T-helper 9 cell (primary cell): ENCODE data around the gene MEIOSIN.
A peak's percentile ranks its signal among the peaks of the same experiment; 100 is the strongest.
"Not testable (repeated sequence)": the region's sequence is repeated elsewhere in the genome, so short reads cannot be mapped to it uniquely, and the experiment has no call there.

ENCODE experiments used
- DNase-seq: peaks from one replicate; pipeline ENCODE4 v3.0.0-alpha.2; 2020

The MEIOSIN gene

GRCh38 chr19:45781214-45782161 is 48.2 kb downstream of the MEIOSIN start:
- no peak for DNase-seq

DNA sequence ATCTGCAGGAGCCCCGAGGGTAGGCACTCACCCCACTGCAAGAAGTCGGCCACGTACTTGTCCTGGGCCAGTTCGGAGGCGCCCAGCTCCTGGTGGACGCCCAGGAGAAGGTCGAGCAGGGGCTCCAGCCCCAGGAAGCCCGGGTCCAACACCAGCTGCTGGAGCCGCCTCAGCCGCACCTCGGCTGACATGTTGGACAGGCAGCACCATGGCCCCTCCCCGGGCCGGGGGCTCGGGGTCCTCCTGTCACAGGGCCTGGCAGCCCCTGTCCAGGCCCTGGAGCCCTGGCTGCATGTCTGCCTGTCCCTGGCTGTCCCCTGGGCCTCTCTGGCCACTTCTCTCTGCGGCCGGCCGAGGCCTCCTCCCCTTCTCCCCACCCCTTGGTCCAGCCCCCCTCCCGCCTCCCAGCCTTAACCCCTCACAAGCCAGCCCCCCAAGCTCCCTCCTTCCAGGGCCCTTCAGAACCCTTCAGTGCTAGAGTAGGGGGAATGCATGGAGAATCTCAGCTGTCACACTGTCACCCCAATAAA is 49.0 kb downstream of the MEIOSIN start, which contains the start of gene DMPK:
Gene DMPK, minus strand, starts transcription at position 329 of the 530 bp plus-strand sequence. Its CDS starts 138 bp downstream, at position 191.
- DNase-seq, result no peak

DNA sequence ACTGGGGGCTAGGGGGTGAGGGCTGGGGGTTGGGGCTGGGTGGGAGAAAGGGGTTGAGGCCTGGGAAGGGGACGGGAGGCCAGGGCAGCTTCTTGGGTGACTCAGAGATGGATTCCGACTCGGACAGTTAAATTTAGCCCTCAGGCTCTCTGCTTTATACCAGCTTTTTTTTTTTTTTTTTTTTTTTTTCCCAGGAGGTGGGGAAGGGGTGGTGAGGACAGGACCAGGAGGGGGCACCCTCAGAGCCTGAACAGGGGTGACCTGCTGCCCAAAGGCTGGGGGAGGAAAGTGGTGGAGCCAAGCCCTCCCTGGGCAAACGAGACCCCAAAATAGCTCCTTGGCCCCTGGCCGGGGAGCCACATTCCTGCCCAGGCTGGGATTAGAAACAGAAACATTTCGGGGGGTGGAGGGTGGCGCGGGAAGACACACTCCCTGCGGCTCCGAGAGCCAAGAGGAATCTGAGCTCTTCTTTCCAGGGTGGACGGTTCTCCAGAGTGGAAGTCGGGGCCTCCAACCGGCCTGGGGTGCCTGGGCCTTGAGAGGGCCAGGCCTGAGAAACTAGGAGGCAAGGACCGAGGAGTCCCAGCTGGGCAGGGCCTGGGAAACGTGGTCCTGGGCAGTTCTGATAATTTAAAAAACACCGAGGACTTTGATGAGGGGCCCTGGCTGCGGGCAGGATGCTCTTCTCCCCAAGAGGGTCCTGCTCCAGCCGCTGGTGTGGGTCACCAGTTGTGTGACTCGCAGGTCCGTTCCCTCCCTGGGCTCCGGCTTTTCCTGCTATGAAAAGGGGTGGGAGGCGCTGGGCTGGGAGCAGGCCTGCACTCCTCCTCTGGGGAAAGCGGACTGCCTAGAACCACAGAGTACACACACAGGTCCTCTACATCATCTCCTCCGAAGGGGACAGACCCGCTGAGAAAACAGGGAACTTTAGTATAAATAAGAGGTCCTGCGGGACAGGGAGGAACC is 49.9 kb downstream of the MEIOSIN start:
- no peak for DNase-seq

DNA sequence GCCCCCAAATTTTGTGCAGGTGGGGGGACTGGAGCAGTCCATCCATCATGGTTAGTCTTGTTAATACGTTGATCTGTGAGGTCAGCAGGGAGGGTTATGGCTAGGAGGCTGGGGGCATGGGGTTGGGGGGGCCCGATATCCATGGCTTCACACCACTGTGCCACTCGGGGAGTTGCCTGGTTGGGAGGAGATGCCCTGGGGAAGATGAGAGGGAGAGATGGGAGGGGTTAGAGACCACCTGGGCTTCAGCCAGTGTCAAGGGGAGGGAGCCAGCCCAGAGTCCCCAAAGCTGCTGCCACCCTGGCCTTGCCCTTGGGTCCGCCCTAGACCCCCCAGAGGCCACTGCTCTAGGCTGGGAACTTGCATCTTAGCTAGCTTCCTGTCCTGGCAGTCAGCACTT is 50.9 kb downstream of the MEIOSIN start:
- DNase-seq, result no peak

- DNase-seq, result no peak
Measured at GRCh38 chr19:45785097-45785496, 51.9 kb downstream of the MEIOSIN start.

GRCh38 chr19:45785781-45786532 is 52.7 kb downstream of the MEIOSIN start:
- DNase-seq, result no peak

DNA sequence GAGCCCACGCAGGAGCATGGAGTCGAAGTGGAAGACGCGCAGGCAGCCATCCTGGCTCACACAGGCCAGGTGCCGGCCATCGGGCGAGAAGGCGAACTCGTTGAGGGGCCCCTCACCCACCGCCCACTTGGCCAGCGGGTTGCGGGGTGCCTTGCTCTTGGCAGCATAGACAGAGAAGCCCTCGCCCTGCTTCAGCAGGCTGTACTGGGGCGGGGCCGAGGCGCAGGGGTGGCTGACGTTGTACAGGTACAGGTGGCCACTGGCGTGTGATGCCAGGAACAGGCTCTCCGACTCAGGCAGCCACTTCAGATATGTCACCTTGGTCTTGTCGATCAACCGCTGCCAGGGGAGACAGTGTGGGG is 53.3 kb downstream of the MEIOSIN start:
- DNase-seq, result no peak

DNA sequence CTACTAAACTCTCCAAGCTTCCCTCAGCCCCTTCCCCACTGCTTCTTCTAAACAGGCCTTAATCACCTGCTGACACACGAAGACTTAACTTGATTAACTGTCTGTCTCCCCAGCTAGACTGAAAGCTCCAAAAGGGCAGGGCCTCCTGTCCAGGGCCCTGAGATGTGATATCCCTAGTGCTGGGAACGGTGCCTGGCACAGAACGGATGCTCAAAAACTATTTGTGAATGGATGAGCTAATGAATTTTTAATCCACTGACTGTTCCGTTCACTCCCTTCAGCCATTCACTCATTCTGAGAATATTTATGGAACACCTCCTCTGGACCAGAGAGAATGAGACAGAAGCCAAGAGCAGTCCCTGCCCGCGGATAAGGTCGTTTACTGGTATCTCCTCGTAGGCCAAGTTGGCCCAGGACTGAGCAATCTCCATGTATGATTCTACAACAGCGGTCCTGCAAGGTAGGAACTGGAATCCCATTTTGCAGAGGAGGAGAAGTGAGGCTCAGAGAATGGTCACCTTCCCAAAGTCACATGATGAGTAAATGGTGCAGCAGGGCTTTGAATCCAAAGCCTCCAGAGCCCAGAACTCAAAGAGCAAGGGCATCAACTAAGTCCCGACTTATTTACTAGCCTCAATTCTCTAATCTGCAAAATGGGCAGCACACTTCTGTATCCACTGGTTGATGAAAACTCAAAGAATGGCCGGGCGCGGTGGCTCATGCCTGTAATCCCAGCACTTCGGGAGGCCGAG is 56.0 kb downstream of the MEIOSIN start:
- no peak for DNase-seq

DNA sequence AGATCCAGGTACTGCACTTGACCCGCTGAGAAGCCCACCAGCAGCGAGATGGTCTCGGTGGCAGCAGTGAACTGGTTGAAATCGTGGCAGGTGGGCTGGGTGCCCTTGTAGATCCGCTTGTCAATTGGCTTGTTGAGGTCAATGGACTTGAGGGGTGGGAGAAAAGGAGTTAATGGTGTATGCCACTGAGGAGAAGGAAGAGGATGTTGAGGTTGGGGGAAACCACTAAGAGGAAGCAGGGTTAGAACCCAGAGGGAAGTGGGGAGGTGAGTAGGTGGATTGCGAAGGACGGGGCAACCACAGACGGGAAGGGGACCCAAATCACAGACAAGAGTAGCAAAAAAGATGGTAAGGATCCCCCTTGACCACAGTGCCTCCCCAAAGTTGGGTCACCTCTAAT is 57.7 kb downstream of the MEIOSIN start:
- DNase-seq, result no peak

GRCh38 chr19:45791744-45792469 is 58.7 kb downstream of the MEIOSIN start:
- no peak for DNase-seq

GRCh38 chr19:45792470-45793177 is 59.4 kb downstream of the MEIOSIN start, which contains the start of gene DMWD:
DMWD (minus strand) TSS chr19:45792845; CDS start chr19:45792756, 89 bp downstream.
- peak; percentile 99 for DNase-seq

GRCh38 chr19:45793178-45793564 is 59.9 kb downstream of the MEIOSIN start:
- no peak for DNase-seq

- DNase-seq, result no peak
Measured at GRCh38 chr19:45793876-45794275, 60.6 kb downstream of the MEIOSIN start.

DNA sequence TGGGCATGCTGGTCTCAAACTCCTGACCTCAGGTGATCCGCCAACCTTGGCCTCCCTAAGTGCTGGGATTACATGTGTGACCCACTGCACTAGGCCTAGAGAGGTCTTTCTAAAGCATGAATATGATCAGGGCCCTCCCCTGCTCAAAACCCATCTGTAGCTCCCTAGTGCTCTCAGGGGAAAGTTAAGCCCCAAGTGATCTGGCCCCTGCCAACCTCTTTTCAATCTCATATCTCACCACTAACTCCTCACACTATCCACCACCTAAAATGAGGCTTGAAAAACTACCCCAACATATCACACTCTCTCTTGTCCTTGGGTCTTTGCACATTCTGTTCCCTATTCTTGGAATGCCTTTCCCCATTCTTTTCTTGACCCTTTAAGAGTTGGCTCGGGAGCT is 61.4 kb downstream of the MEIOSIN start:
- DNase-seq, result no peak

GRCh38 chr19:45798995-45799517 is 65.8 kb downstream of the MEIOSIN start:
- DNase-seq, result peak; percentile 57

- not testable (repeated sequence) for DNase-seq
Measured at GRCh38 chr19:45799541-45799940, 66.3 kb downstream of the MEIOSIN start.

DNA sequence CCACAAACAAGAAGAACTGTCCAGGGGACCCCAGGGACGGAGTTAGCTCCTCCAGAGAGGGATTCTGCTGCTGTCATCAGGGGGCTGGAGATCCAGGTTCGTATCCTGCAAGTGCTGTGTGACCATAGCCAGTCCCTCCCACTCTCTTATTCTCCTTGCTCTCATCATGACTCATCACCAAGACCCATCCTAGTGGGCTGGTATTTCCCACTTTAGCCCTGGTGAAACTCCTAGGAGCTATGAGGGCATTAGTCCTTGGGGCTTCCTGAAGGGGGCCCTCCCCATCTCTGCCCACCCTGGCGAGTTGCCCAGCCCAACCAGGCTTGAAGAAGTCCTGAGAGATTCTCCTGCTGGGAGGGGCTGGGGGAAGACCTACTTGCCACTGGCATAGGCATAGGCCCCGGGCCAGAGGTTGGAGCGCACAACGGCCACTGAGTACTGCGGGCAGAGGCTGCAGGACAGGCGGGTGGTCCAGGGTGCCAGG is 66.9 kb downstream of the MEIOSIN start:
- no peak for DNase-seq

DNA sequence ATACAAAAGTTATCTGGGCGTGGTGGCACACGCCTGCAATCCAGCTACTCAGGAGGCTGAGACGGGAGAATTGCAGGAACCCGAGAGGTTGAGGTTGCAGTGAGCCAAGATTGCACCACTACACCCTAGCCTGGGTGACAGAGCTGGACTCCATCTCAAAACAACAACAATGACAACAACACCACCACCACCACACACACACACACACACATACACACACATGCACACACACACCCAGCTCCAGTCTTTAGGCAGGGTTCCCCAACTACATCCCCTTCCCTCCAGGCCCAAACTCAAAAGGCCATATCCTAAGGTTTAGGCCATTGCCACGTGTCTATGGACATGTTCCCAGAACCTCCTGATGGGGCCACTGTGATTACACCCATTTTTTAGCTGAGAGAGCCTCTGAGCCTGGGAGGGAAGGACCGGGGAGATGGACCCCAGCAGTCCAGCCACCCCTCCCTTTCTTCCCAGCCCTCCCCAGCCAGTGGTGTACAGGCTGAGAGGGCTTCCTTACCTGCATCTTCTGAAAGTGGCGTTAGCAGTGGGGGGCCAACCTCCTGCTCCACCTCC is 68.5 kb downstream of the MEIOSIN start:
- DNase-seq, result no peak
